Coronary artery (tissue), 2 donors: ENCODE data around the gene ARNT2.

Experiments used
- DNase-seq: peaks from one replicate; pipeline ENCODE4 v3.0.0-alpha.2; 2017; ENCODE audit warnings: low spot score
- H3K27ac ChIP-seq, 2 donors: fragments of 200-600 bp; sonication (generic); one replicate each; pipeline ENCODE4 v1.5.1; 2016 to 2019
- H3K4me3 ChIP-seq: fragments of 200-600 bp; sonication (generic); 2 replicates; pipeline ENCODE4 v1.5.1; 2016; ENCODE audit warnings: mild to moderate bottlenecking, moderate library complexity
- CTCF ChIP-seq: fragments of 200-600 bp; sonication (generic); IDR thresholded peaks from one replicate; pipeline ENCODE4 v1.5.1; 2019; ENCODE audit warnings: antibody characterized with exemption

Gene ARNT2

GRCh38 chr15:80498652-80499051 lies 94.5 kb downstream of the ARNT2 start:
- Histone ChIP-seq H3K27ac (no peak overlapping the region), H3K4me3 (no peak overlapping the region)
- no peak for DNase-seq
- no peak for TF ChIP-seq CTCF

GRCh38 chr15:80500021-80500420 lies 95.8 kb downstream of the ARNT2 start:
- no peak for TF ChIP-seq CTCF
- H3K4me3 ChIP-seq: no peak overlapping the region
- no peak overlapping the region for H3K27ac ChIP-seq
- no peak for DNase-seq

GRCh38 chr15:80501476-80501875 lies 97.3 kb downstream of the ARNT2 start:
- TF ChIP-seq CTCF: no peak
- Histone ChIP-seq H3K4me3 (no peak overlapping the region), H3K27ac (no peak overlapping the region)
- no peak for DNase-seq

- H3K4me3 ChIP-seq: no peak overlapping the region
- peak overlapping the region in 1 of 2 donors; percentile 58 for H3K27ac ChIP-seq
- TF ChIP-seq CTCF: no peak
- DNase-seq: no peak
These were observed 98.6 kb downstream of the ARNT2 start for GRCh38 chr15:80502782-80503181.

- peak overlapping the region in 1 of 2 donors; percentile 58 for H3K27ac ChIP-seq
- DNase-seq: no peak
- no peak for TF ChIP-seq CTCF
- no peak overlapping the region for H3K4me3 ChIP-seq
These were observed 99.3 kb downstream of the ARNT2 start for GRCh38 chr15:80503319-80503952.

GRCh38 chr15:80504931-80505330 lies 100.7 kb downstream of the ARNT2 start:
- no peak overlapping the region for H3K4me3 ChIP-seq
- no peak for TF ChIP-seq CTCF
- no peak overlapping the region for H3K27ac ChIP-seq
- DNase-seq: no peak

GRCh38 chr15:80506286-80506893 lies 102.2 kb downstream of the ARNT2 start:
- Histone ChIP-seq H3K27ac (no peak overlapping the region), H3K4me3 (no peak overlapping the region)
- DNase-seq: no peak
- TF ChIP-seq CTCF: no peak
